GM18508 (cell line): ENCODE measurements around the gene NOB1.

Experiments
- ATAC-seq: cut with Tn5 transposase; IDR thresholded peaks from one replicate; pipeline ENCODE4 v1.9.1; 2021; ENCODE audit warnings: moderate number of reproducible peaks; ENCODE audit not compliant: insufficient read depth, unreplicated experiment

The NOB1 gene

GRCh38 chr16:69691980-69692911 is 62.5 kb downstream of the NOB1 start:
- ATAC-seq: no peak
